ENCODE results near the gene TAGLN2. TPM values are rescaled to one million over a fixed set of nuclear protein-coding genes. Genes with fewer than 3 reads are reported as not detected.

Gene TAGLN2
- total and polyA plus RNA-seq, 2 experiments from 2014 or later, result 122 to 292 TPM

DNA sequence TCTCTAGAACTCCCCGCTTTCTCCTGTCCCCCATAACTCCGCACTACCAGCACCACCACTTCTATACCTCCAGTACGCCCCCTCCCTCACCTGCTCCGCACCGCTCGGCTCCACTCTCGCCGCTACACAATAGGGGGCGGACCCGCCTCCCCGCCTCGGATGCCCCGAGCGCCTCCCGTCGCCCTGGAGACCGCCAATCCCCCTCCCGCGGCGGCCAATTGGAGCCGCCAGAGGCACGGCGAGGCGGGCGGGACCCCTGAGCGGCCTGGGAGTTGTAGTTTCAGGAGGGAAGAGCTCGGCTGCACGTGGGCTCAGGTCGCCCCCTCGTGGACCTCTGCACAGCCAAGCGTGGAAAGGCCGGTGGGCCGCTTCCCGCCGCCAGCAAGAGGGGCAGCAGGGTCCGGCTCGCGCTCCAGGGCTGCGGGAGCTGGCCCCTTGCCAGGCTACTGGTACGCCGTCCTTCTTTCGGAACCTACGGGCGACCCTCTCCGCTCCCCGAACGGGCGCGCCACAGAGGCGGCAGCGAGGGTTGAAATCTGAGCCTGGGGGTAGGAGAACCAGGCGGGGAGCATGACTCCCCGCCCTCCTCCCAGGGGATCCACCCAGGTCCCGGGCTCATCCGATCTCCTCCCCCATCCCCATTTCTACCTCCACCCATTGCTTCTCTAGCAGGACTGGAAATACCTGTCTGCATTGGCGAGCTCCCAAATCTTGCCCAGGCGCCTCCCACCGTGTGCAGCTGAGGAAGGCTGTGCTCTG lies 20.4 kb upstream of the TAGLN2 start, which contains the start of gene IGSF9:
IGSF9 (minus strand) TSS at position 131 of the 759 bp plus-strand sequence. CDS start 2,159 bp downstream, outside the sequence.
- H4K20me1 ChIP-seq (ENCODE audit: insufficient read depth, poor library complexity, severe bottlenecking), result no peaks in the 10 kb centered on the region
- no peaks in the 10 kb centered on the region for H3K9me2 ChIP-seq (replicated peaks; ENCODE audit: insufficient read depth)
- peak; percentile 94 for DNase-seq (ENCODE audit: low spot score)
- no peaks in the 10 kb centered on the region for H3K27me3 ChIP-seq
- H3K9me3 ChIP-seq (ENCODE audit: low read depth), result no peaks in the 10 kb centered on the region
- WGBS (ENCODE audit: low lambda C conversion rate, missing lambda C conversion rate), result under 1% methylated on average over 49 of the region's 58 CpGs
- H3K36me3 ChIP-seq (replicated peaks; ENCODE audit: insufficient read depth, low read depth), result no peaks in the 10 kb centered on the region
- peaks cover 26% of the 10 kb centered on the region for H3K79me2 ChIP-seq
- peak within 1 kb of the TSS; percentile 50 for H3K4me3 ChIP-seq
- peak within 1 kb of the TSS; percentile 9 for H3K27ac ChIP-seq
- TF ChIP-seq CTCF (IDR thresholded peaks at IDR 0.05; ENCODE audit: poor library complexity) (peak; percentile 79), EZH2 (IDR thresholded peaks at IDR 0.05; ENCODE audit: borderline replicate concordance) (no peak)
- H3K4me1 ChIP-seq (ENCODE audit: insufficient read depth), result peaks cover 30% of the 10 kb centered on the region
- peak within 1 kb of the TSS; percentile 62 for H2AFZ ChIP-seq
- peak within 1 kb of the TSS; percentile 90 for H3K4me2 ChIP-seq

DNA sequence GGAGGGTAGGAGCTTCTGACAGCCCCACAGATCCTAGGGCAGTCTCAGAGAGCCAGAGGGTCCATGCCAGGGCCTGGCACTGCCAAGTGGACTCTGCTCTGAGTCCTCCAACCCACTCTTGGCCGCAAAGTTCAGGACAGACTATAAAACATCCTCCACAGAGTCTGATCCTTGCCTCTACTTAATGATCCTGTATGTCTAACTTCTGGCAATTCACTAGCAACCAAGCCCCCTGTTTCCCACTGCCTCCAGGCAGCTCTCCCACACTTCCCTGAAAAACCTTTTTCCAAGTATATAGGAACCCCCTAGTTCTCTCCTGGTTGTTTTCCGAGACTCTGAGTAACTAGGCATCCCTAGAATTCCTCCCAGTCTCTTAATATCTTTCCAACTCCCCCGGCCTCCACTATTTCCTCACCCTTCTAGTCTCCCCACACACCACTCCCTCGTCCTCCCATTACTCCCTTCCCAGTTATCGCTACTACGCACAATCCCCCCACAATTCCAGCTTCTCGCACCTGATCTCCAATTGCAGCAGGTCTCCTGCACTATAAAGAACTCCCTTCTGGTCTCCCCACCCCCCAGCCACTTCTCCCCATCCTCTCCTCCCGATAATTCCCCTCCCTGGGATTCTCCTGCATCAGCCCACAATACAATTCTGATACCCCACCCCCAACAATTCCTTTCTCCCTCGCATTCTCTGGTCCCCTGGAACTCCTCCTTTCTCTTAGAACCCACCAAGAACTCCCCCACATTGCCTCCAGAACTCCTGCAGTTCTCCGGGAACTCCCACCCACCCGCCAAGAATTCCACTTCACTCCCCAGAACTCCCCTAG lies 19.5 kb upstream of the TAGLN2 start:
- no peaks in the 10 kb centered on the region for H3K9me2 ChIP-seq (replicated peaks; ENCODE audit: insufficient read depth)
- H2AFZ ChIP-seq, result peak overlapping the region; percentile 21
- peaks cover 38% of the 10 kb centered on the region for H3K4me1 ChIP-seq (ENCODE audit: insufficient read depth)
- WGBS (ENCODE audit: low lambda C conversion rate, missing lambda C conversion rate), result 22% methylated on average over 10 of the region's 11 CpGs
- no peak for TF ChIP-seq EZH2 (IDR thresholded peaks at IDR 0.05; ENCODE audit: borderline replicate concordance)
- TF ChIP-seq EZH2phosphoT487 (IDR thresholded peaks at IDR 0.05; ENCODE audit: low read depth, severe bottlenecking, unreplicated experiment), result no peak
- TF ChIP-seq CTCF (IDR thresholded peaks at IDR 0.05; ENCODE audit: poor library complexity), result no peak
- peak overlapping the region; percentile 9 for H3K27ac ChIP-seq
- H3K4me3 ChIP-seq, result peak overlapping the region; percentile 50
- H3K4me2 ChIP-seq, result peak overlapping the region; percentile 90
- no peak for DNase-seq (ENCODE audit: low spot score)
- no peaks in the 10 kb centered on the region for H3K36me3 ChIP-seq (replicated peaks; ENCODE audit: insufficient read depth, low read depth)
- H3K27me3 ChIP-seq, result no peaks in the 10 kb centered on the region
- no peaks in the 10 kb centered on the region for H3K9me3 ChIP-seq (ENCODE audit: low read depth)
- H4K20me1 ChIP-seq (ENCODE audit: insufficient read depth, poor library complexity, severe bottlenecking), result no peaks in the 10 kb centered on the region
- H3K79me2 ChIP-seq, result peaks cover 26% of the 10 kb centered on the region

DNA sequence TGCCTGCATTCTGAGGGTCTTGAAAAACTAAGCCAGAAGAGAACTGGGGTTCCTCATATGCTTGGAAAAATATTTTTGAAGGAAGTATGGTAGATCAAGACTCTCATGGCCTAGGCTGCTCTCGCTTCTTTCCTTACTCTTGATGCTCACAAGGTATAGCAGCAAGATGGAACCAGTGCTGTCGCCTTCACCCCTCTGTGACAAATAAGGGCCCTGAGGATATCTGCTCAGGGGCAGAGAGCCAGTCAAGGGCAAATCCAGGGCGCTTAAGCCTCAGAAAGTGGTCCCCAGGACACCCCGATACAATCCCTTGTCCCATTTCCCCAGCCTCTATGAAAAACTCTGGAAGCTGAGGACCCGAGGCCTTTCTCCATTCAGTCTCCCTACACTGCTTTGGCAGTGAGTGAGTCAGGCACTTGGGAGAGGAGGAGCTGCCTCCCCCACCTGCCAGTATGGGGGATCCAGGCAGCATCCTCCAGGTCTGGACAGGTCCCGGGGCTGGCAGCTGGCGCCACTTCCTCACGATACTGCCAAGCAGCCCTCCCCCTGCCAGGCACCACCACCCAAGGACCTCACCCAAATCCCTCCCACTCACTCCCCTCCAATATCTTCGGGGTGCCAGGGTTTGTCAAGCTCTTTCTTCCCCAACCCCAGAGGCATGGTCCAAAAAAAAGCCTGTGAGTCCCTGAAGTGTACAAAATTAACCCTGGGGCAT lies 18.8 kb upstream of the TAGLN2 start:
- Histone ChIP-seq H3K4me3 (no peak overlapping the region), H4K20me1 (ENCODE audit: insufficient read depth, poor library complexity, severe bottlenecking) (no peaks in the 10 kb centered on the region), H3K4me2 (peak overlapping the region; percentile 90), H2AFZ (no peak overlapping the region), H3K79me2 (peaks cover 26% of the 10 kb centered on the region), H3K27me3 (no peaks in the 10 kb centered on the region), H3K27ac (no peak overlapping the region), H3K36me3 (replicated peaks; ENCODE audit: insufficient read depth, low read depth) (no peaks in the 10 kb centered on the region), H3K9me3 (ENCODE audit: low read depth) (no peaks in the 10 kb centered on the region), H3K9me2 (replicated peaks; ENCODE audit: insufficient read depth) (no peaks in the 10 kb centered on the region), H3K4me1 (ENCODE audit: insufficient read depth) (peaks cover 42% of the 10 kb centered on the region)
- WGBS (ENCODE audit: low lambda C conversion rate, missing lambda C conversion rate), result 83% methylated on average over 9 of the region's 9 CpGs
- DNase-seq (ENCODE audit: low spot score), result no peak
- TF ChIP-seq EZH2phosphoT487 (IDR thresholded peaks at IDR 0.05; ENCODE audit: low read depth, severe bottlenecking, unreplicated experiment) (no peak), CTCF (IDR thresholded peaks at IDR 0.05; ENCODE audit: poor library complexity) (no peak), EZH2 (IDR thresholded peaks at IDR 0.05; ENCODE audit: borderline replicate concordance) (no peak)

Measured in hepatocyte (in vitro differentiated cells).